ENCODE results near the gene TNRC6B. TPM values are rescaled to one million over a fixed set of nuclear protein-coding genes. Genes with fewer than 3 reads are reported as not detected.

TNRC6B gene
- total RNA-seq, 1 experiment from 2014 or later: 58.1 TPM

GRCh38 chr22:40381461-40381860, 203.7 kb downstream of the TNRC6B start:
- Histone ChIP-seq H3K27me3 (ENCODE audit: insufficient read depth, low read length) (no peaks in the 10 kb centered on the region), H4K20me1 (ENCODE audit: control insufficient read depth, insufficient read depth, insufficient read length) (no peaks in the 10 kb centered on the region), H2AK5ac (ENCODE audit: insufficient read length, low read length) (no peak overlapping the region), H2BK12ac (ENCODE audit: insufficient read length, low read depth, low read length) (no peak overlapping the region), H2BK5ac (ENCODE audit: insufficient read length, low read length) (no peak overlapping the region), H3K4me1 (ENCODE audit: insufficient read depth, low read length) (no peaks in the 10 kb centered on the region), H2BK15ac (ENCODE audit: low read depth, low read length) (no peak overlapping the region), H4K8ac (replicated peaks; ENCODE audit: insufficient read length, low read depth, low read length) (no peak overlapping the region), H3K79me2 (ENCODE audit: insufficient read depth, low read length) (peaks cover 4% of the 10 kb centered on the region; the same call in 1 of the 2 replicates), H2BK20ac (ENCODE audit: low read depth, low read length, poor library complexity, severe bottlenecking) (no peak overlapping the region), H2AFZ (ENCODE audit: low read length) (no peak overlapping the region), H3K79me1 (ENCODE audit: insufficient read depth, low read depth, low read length, poor library complexity, severe bottlenecking) (peaks cover 6% of the 10 kb centered on the region), H3K14ac (ENCODE audit: insufficient read depth, low read length) (no peak overlapping the region), H3K4ac (ENCODE audit: low read depth, low read length) (no peak overlapping the region), H4K5ac (ENCODE audit: insufficient read length, low read depth, low read length) (no peak overlapping the region), H3K18ac (ENCODE audit: insufficient read length, low read depth, low read length) (no peak overlapping the region), H3K9ac (ENCODE audit: extremely low read depth, insufficient read length, low read length) (no peak overlapping the region), H3K27ac (ENCODE audit: insufficient read length, low read depth, low read length) (no peak overlapping the region), H3K56ac (ENCODE audit: insufficient read length, low read depth, low read length) (no peak overlapping the region), H3K9me3 (ENCODE audit: control insufficient read depth, low read depth, low read length) (no peaks in the 10 kb centered on the region), H3T11ph (ENCODE audit: low read length) (no peak overlapping the region), H2BK120ac (ENCODE audit: low read depth, low read length, poor library complexity, severe bottlenecking) (no peak overlapping the region), H3K23ac (ENCODE audit: insufficient read length, low read depth, low read length) (no peak overlapping the region), H4K91ac (ENCODE audit: insufficient read length, low read depth, low read length) (no peak overlapping the region), H3K23me2 (ENCODE audit: insufficient read length, low read depth, low read length, poor library complexity, severe bottlenecking) (no peaks in the 10 kb centered on the region), H3K4me2 (ENCODE audit: insufficient read depth, insufficient read length, low read length) (no peak overlapping the region)
- Mint-ChIP-seq H3K9me3 (no peaks in the 10 kb centered on the region), H3K4me1 (peaks cover 0 to 10% of the 10 kb centered on the region in 2 experiments), H3K27me3 (ENCODE audit: low read depth) (no peaks in the 10 kb centered on the region), H3K4me3 (no peak overlapping the region), H3K27ac (no peak overlapping the region), H3K36me3 (ENCODE audit: insufficient read depth in 1 of 3, low read depth in 3 of 3) (no peaks in the 10 kb centered on the region)
- no peak for DNase-seq
- TF ChIP-seq CTCF (conservative IDR thresholded peaks at IDR 0.05): no peak
- no CpG with 5 or more reads among the region's 3 CpGs for WGBS (ENCODE audit: extremely low coverage, insufficient read length, low lambda C conversion rate)

Data from H9 (cell line).